Amniotic epithelial cell (primary cell): ENCODE results near the gene CFAP54.
A peak's percentile ranks its signal among the peaks of the same experiment; 100 is the strongest.

Experiments used
- DNase-seq: peaks from one replicate; pipeline ENCODE4 v3.0.0-alpha.2; 2010; ENCODE audit warnings: low read depth

Gene CFAP54

DNA sequence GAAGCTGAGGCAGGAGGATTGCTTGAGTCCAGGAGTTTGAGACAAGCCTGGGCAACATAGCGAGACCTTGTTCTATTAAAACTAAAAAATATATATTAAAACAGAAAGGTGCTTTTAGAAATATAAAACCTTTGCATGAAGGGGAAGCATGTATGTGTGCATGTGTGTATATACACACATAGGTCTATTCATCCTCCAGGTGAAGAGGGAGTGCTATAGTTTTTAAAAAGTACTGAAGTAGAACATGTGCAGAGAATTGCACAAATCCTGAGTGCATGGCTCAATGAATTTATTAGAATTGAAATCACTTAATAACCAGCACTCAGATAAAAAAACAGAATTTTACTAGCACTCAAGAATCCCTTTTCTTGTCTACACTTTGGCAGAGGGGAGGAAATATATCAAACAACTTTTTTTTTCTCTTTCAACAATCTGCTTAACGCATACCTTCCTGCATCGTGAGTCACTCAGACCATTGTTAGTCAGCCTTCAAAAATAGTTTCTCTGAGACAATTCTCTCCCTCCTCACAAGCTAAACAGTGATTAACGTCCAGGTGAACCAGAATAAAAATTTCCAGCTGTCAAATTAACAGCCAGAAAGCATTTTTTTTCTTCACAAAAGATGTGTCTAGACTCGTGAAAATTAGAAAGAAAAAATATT, 400.0 kb downstream of the CFAP54 start:
- peak; percentile 63 for DNase-seq

DNA sequence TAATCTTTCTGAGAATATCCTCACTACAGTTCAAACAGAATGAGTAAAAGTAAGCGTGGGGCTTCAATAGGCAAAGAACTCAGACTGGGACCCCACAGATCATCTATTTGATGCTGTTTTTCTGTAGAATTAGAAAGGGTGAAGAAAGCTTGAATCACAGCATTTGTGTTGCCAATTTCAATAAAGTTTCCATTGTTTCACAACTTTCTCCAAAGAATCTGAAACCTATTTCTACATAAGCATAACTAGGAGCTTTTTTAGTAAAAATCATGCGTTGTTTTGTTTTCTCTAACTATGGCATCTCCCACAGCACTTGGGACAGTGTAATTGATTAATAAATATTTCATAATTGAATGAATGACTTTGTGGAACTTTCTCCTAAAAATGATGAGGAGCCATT, 401.0 kb downstream of the CFAP54 start:
- DNase-seq, result no peak

DNA sequence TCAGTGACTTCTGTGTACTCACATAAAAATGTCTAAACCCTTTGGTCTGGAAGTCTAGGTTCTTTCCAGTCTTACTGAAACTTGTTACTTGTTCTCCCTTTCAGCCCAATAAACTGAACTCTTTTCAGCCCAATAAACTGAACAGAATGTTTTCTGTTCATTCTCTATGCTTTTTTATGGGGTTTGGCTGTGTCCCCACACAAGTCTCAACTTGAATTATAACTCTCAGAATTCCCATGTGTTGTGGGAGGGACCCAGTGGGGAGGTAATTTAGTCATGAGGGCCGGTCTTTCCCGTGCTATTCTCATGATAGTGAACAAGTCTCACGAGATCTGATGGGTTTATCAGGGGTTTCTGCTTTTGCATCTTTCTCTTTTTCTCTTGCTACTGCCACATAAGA, 402.7 kb downstream of the CFAP54 start:
- DNase-seq, result no peak

DNA sequence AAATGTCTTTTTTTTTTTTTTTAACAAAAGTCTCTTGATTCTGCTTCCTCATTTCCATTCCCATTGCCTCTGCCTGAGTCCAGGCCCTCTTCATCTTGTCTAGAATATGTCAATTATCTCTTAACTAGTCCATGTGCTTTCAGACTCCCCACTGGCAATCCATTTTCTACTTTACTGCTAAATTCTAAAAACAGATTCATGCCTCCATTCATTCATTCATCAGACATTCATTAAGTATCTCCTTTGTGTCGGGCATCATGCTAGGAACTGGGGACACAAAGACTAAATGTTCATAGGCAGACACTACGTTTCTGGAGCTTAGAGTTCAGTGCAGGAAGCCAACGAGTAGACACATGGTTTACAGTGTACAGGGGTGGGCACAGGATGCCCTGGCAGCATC, 408.0 kb downstream of the CFAP54 start:
- DNase-seq, result no peak

DNA sequence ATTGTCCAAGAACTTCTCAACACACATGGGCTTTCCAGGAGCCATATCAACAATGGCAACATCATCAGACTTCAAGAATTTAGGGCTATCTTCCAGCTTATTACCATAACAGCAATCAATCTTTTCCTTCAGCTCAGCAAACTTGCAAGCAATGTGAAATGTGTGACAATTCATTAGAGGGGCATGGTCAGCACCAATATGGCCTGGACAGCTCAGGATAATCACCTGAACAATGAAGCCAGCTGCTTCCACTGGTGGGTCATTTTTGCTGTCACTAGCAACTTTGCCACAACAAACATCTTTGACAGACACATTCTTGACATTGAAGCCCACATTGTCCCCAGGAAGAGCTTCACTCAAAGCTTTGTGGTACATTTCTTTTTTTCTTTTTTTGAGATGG, 411.8 kb downstream of the CFAP54 start:
- no peak for DNase-seq

DNA sequence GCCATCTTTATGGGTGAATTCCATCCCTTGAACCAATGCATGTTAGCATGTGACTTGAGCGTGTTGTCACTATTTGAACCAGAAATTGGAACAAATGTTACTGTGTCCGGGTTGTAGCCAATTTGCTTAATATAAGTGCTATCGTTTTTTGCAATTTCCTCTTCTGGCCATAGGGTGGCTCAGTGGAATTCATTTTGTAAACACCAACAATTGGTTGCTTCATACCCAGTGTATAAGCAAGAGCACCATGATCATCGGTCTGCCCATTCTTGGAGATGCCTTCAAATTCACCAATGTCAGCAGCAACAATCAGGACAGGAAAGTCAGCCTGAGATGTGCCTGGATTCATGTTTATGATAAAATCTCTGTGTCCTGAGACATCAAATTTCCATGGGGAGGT, 412.7 kb downstream of the CFAP54 start:
- no peak for DNase-seq

DNA sequence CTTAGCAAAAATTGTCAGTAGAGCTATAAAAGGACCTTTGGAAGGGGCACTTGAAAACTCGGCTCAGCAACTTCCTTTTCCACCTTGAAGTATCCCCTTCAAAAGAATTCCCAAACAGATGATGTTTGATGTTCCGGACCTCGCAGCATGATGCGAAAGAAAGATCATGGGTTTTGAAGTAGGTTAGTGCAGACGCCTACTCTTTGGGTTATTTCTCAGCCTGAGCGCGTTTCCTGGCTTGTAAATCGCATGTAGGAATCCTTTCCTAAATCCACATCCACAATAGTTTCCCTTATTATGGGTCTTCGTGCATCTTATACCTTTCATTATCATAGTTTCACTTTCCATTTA, 417.1 kb downstream of the CFAP54 start:
- DNase-seq, result no peak

DNA sequence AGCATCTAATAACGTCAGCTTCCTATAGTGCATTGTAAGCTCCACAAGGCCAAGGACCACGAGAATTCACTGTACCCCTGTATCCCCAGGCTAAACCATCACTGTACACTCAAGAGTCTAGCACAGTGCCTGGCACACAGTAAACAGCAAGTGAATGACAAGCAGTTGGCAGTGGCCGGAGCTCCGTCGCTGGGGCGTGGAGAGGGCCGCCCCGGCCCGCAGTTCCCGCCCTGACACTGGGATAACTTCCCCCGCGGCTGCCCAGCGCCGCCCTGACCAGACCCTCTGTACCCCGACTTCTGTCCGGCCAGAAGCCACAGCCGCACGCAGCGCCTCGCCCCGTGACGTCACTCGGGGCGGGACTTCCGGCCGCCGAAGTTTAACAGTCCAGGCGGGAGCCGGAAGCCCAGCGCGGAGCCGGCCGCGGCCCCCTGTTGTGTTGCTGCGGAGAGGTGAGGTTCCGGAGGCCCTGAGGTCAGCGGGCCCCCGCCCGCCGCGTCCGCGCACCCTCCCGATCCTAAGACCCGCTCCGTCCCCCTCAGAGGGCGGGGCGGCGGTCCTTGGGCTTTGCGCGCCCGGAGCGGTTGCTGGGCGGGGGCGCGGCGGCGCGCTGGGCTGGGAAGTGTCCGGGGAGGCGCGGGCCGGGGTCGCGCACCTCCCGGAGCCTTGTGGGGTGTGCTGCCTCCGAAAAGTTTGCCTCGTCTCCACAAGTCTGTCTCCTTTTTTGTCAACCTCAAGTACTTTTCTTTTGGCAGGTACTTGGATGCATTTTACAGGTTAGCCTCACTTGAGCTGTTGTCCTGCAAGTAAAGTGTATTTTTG, 417.7 kb downstream of the CFAP54 start, which contains the start of gene NEDD1:
TSS of gene NEDD1 (plus strand) at position 409 of the 822 bp plus-strand sequence. CDS start 2,503 bp downstream, outside the sequence.
- peak; percentile 57 for DNase-seq

DNA sequence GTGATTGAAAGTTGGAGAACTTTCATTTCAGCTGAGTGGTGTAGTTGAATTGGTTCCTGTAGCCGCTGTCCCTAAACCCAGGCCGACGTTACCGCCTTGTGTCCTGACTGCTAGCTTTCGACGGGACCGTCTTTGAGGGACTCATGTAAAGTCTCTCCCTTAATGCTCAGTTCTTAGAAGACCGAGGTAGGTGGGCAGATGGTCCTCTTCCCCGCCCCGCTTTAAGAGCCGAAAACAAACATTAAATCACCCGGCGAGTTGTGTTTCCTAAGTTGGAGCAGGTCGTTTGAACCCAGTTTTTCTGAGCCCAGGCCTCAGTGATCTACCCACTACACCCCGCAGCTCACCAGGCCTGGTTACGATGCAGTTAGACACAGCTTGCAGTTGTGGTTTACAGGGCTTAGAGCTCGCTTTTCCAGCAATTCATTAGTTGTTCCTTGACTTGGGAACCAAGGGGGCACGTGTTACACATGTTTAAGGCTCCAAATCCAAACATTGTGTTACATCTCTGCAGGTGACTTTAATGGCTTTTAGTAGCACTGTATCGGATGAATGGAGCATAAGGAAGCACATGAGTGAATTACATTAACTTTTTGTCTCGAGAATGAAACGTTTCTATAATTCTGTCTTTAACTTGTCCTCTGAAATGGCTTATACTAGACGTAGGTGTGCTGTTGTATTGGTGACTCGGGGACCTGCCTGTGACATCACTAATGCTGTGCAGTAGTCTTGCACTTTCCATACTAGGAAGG, 418.5 kb downstream of the CFAP54 start:
- DNase-seq, result peak; percentile 30

DNA sequence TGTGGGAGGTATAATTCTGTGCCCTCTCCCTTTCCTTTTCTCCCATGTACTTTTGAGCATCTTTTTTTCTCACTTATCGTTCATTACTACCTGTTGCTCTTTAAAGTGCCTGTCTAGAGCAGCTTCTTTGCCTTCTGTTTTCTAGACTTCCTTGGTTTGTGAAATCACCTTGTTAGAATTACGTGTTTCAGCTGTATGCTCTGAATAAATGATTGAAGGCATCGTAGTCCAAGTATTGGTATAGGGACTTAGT, 419.0 kb downstream of the CFAP54 start:
- DNase-seq, result no peak

DNA sequence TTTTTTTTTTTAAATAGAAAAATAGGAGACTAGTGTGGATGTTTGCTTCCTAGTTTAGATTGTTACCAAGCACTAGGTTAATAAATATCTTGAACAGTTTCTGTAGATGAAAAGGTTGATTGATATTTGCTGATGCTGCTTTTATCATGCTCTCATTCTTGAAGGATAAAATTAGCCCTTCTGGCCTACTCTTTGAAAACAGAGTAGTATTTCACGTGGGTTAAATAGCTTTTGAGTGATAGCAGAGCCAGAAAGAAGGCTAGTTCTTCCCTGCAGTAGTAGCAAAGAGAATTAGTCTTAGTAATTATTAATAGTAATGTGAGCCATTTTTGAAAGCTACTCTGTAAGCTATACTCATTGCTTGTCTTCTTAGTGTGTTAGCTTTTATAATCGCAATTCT, 422.9 kb downstream of the CFAP54 start:
- no peak for DNase-seq

DNA sequence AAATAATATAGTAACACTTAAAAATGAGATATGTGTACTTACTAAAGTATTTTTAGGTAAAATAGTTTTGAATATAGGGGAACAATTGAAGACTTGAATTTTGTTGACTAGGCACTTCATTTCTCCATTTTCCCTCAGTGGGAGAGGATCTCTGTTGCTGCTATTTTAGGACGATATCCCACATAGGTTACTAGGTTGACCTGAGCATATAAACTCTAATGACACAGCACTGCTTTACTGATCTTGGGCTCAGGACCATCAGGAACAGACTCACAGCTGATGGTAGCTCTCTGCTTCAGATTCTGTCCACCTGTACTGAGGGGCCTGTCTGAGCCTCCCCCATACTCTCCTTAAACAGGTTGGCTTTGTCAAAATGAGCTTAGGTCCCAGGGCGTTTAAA, 423.6 kb downstream of the CFAP54 start:
- no peak for DNase-seq

DNA sequence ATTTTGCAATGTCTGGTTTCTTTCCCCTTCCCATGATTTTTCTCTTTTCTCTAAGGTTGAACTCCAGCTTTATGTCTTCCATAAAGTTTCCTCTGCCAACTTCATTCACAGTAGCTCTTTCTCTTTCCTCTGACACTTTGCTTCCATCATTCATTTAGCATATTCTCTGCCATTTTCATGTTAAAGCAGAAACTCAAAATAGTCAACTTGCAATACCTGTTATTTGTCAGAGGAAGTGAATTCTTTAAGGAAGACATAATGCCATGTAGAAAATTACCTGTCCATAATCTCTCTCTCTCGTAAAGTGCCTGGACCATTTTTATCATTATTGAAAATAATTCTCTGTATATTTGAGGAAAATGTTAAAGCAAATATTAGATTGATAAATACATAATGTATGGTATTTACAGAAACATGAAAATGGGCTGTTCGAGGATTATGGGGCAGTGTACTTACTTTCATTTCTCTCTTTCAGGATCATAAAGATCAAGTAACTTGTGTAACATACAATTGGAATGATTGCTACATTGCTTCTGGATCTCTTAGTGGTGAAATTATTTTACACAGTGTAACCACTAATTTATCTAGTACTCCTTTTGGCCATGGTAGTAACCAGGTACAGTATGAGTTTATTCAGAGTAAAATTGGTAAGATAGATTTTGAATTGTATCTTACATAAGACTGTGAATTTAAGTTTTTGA, 430.3 kb downstream of the CFAP54 start:
- no peak for DNase-seq
